D721Med (cell line): Measurements from ENCODE around the gene CSAD.

Experiments used
- DNase-seq: peaks from one replicate; pipeline ENCODE4 v3.0.0; 2011; ENCODE audit warnings: low spot score; ENCODE audit not compliant: insufficient read length
- FAIRE-seq: peaks from 2 replicates; lab custom pipeline; 2011; peaks lifted over from hg19 to GRCh38; lab: Jason Lieb, UNC
- CTCF ChIP-seq: IDR thresholded peaks from 2 replicates; pipeline ENCODE4 v1.5.1; 2012; ENCODE audit warnings: mild to moderate bottlenecking, control low read depth; ENCODE audit not compliant: insufficient read depth; ENCODE audit errors: missing control alignments

The CSAD gene

GRCh38 chr12:53133722-53134121, 47.0 kb downstream of the CSAD start:
- no peak for FAIRE-seq
- no peak for TF ChIP-seq CTCF
- no peak for DNase-seq

- FAIRE-seq: no peak
- no peak for TF ChIP-seq CTCF
- no peak for DNase-seq
Observed at GRCh38 chr12:53131844-53132243, 48.9 kb downstream of the CSAD start.

GRCh38 chr12:53128780-53129569, 51.8 kb downstream of the CSAD start:
- DNase-seq (no peak), FAIRE-seq (no peak)
- TF ChIP-seq CTCF: no peak

GRCh38 chr12:53127169-53127568, 53.6 kb downstream of the CSAD start:
- FAIRE-seq: no peak
- no peak for TF ChIP-seq CTCF
- no peak for DNase-seq

GRCh38 chr12:53124352-53124723, 56.4 kb downstream of the CSAD start:
- FAIRE-seq (no peak), DNase-seq (no peak)
- no peak for TF ChIP-seq CTCF

GRCh38 chr12:53123578-53124351, 57.0 kb downstream of the CSAD start:
- DNase-seq: no peak
- no peak for TF ChIP-seq CTCF
- FAIRE-seq: no peak

GRCh38 chr12:53122961-53123468, 57.7 kb downstream of the CSAD start:
- no peak for TF ChIP-seq CTCF
- no peak for FAIRE-seq

More at GRCh38 chr12:53122961-53123468, 57.7 kb downstream of the CSAD start:
- no peak for DNase-seq
